ENCODE data around the gene CLSTN2. TPM values are rescaled to one million over a fixed set of nuclear protein-coding genes. Genes with fewer than 3 reads are reported as not detected.

Gene CLSTN2
- total and polyA plus RNA-seq, 2 of the 8 experiments (the other 6 are each of a cell fraction or from before 2014, with no cell fraction given): 0.39 to 0.52 TPM

GRCh38 chr3:140316868-140317400 lies 381.9 kb downstream of the CLSTN2 start:
- TF ChIP-seq RNF2 (IDR thresholded peaks at IDR 0.05; ENCODE audit: borderline replicate concordance, low read depth, low read length, missing control alignments, poor library complexity, severe bottlenecking) (no peak), RFX5 (IDR thresholded peaks at IDR 0.05; ENCODE audit: borderline replicate concordance, low read depth, low read length) (no peak), SIX5 (IDR thresholded peaks at IDR 0.05; ENCODE audit: low read depth, low read length) (no peak), TBP (IDR thresholded peaks at IDR 0.05; ENCODE audit: low read depth, low read length) (no peak), HDAC6 (IDR thresholded peaks at IDR 0.05; ENCODE audit: low read depth, low read length) (no peak), CHD2 (IDR thresholded peaks at IDR 0.05; ENCODE audit: low read length) (no peak)
- H3K79me2 ChIP-seq (ENCODE audit: control insufficient read depth in 1 of 2, insufficient read depth in 2 of 2, low read length in 2 of 2): no peaks in the 10 kb centered on the region

More at GRCh38 chr3:140316868-140317400, 381.9 kb downstream of the CLSTN2 start:
- Histone ChIP-seq H4K8ac (ENCODE audit: extremely low read depth, insufficient read depth, low read length) (no peak overlapping the region), H3K18ac (ENCODE audit: extremely low read depth, low read length) (no peak overlapping the region), H3K36me3 (ENCODE audit: control insufficient read depth in 2 of 4, insufficient read depth in 4 of 4, low read length in 3 of 4) (no peaks in the 10 kb centered on the region), H3K9ac (replicated peaks in 1 of 4; ENCODE audit: extremely low read depth in 1 of 4, low read depth in 3 of 4, low read length in 3 of 4) (no peak overlapping the region), H3K14ac (ENCODE audit: insufficient read length) (no peak overlapping the region), H2BK20ac (ENCODE audit: low read length) (no peak overlapping the region), H3K56ac (replicated peaks; ENCODE audit: insufficient read length, low read depth, low read length) (no peak overlapping the region), H4K91ac (replicated peaks; ENCODE audit: insufficient read length, low read length) (no peak overlapping the region), H3K23me2 (ENCODE audit: low read depth, low read length) (no peaks in the 10 kb centered on the region), H2AFZ (ENCODE audit: low read length) (no peak overlapping the region), H2BK15ac (ENCODE audit: low read length) (no peak overlapping the region), H2AK5ac (ENCODE audit: low read depth, low read length) (no peak overlapping the region), H4K20me1 (replicated peaks in 1 of 2; ENCODE audit: control insufficient read depth in 1 of 2, insufficient read depth in 2 of 2, low read length in 2 of 2) (no peaks in the 10 kb centered on the region), H3K79me1 (ENCODE audit: low read depth, low read length) (no peaks in the 10 kb centered on the region), H3K27ac (ENCODE audit: low read depth, low read length) (no peak overlapping the region), H3K27me3 (replicated peaks in 1 of 4; ENCODE audit: control insufficient read depth in 3 of 4, extremely low read depth in 1 of 4, insufficient read depth in 3 of 4, low read length in 3 of 4) (no peaks in the 10 kb centered on the region), H2BK5ac (ENCODE audit: low read depth, low read length) (no peak overlapping the region), H3K4ac (replicated peaks; ENCODE audit: insufficient read length, low read depth, low read length) (no peak overlapping the region), H2BK120ac (replicated peaks; ENCODE audit: low read depth, low read length) (no peak overlapping the region), H3K23ac (ENCODE audit: insufficient read length) (no peak overlapping the region), H3K9me3 (ENCODE audit: insufficient read depth in 2 of 2, low read depth in 1 of 2, low read length in 1 of 2) (no peaks in the 10 kb centered on the region), H3K4me2 (ENCODE audit: insufficient read depth in 1 of 2, low read depth in 2 of 2, low read length in 2 of 2) (no peak overlapping the region), H4K5ac (ENCODE audit: insufficient read length, low read depth, low read length) (no peak overlapping the region), H3K4me3 (ENCODE audit: extremely low read depth in 1 of 4, insufficient read depth in 2 of 4, low read depth in 3 of 4, low read length in 4 of 4) (no peak overlapping the region), H2BK12ac (ENCODE audit: low read depth, low read length) (no peak overlapping the region), H3K4me1 (replicated peaks in 1 of 4; ENCODE audit: control insufficient read depth in 3 of 4, insufficient read depth in 4 of 4, low read length in 3 of 4) (peaks cover 0 to 6% (median 4%) of the 10 kb centered on the region in 4 experiments; a peak in 2 of 7 replicates)
- DNase-seq (ENCODE audit: low read depth in 1 of 2, low spot score in 2 of 2) (no peak), FAIRE-seq (no peak)
- ChIA-PET CTCF (ENCODE audit: partially characterized antibody) (interaction anchor here (0.6 to 1.5 kb wide), 2 partner anchors 11 to 182 kb away, joined by 3 to 4 read pairs; no protein-coding TSS in a partner anchor), POLR2A (ENCODE audit: partially characterized antibody) (no interaction called here)
- 98% methylated on average over 2 of the region's 2 CpGs; no CpG with 5 or more reads in 1 of the 2 experiments for WGBS, 2 experiments (ENCODE audit: extremely low coverage in 1 of 2, insufficient coverage in 1 of 2, insufficient read length in 1 of 2, insufficient replicate concordance in 2 of 2, low coverage in 1 of 2, low lambda C conversion rate in 2 of 2, missing lambda C conversion rate in 1 of 2)

Measured in H1 (cell line).